Thoracic aorta (tissue), 2 donors: Measurements from ENCODE around the gene STOML1. TPM values are rescaled to one million over a fixed set of nuclear protein-coding genes. Genes with fewer than 3 reads are reported as not detected.

Experiments
- ATAC-seq: fragments of 150-250 bp; one replicate; pipeline ENCODE4 v1.8.0; 2017; ENCODE audit warnings: low read depth; ENCODE audit not compliant: insufficient number of reproducible peaks, low FRiP score
- DNase-seq: peaks from one replicate; pipeline ENCODE4 v3.0.0-alpha.2; 2020; ENCODE audit warnings: low spot score
- H3K27ac ChIP-seq, 2 donors: fragments of 200-600 bp; sonication (generic); 1 replicate in 1 of 2; 2 replicates in 1 of 2; pipeline ENCODE4 v1.5.1; 2016; ENCODE audit warnings: mild to moderate bottlenecking in 2 of 2, moderate library complexity in 2 of 2
- H3K27me3 ChIP-seq: fragments of 200-600 bp; sonication (generic); replicated peaks from 2 replicates; pipeline ENCODE4 v1.6.0; 2016; ENCODE audit warnings: mild to moderate bottlenecking; ENCODE audit not compliant: insufficient read depth
- H3K36me3 ChIP-seq: fragments of 200-600 bp; sonication (generic); one replicate; pipeline ENCODE4 v1.5.1; 2016
- H3K4me1 ChIP-seq, 2 donors: fragments of 200-600 bp; sonication (generic); 1 replicate in 1 of 2; 2 replicates in 1 of 2; pipeline versions ENCODE4 v1.5.1 to v1.6.0; 2016; ENCODE audit warnings: low read depth in 2 of 2, mild to moderate bottlenecking in 1 of 2; ENCODE audit not compliant: control insufficient read depth in 1 of 2
- H3K4me3 ChIP-seq: fragments of 200-600 bp; sonication (generic); 2 replicates; pipeline ENCODE4 v1.5.1; 2016; ENCODE audit warnings: mild to moderate bottlenecking
- H3K9me3 ChIP-seq: fragments of 200-600 bp; sonication (generic); 2 replicates; pipeline ENCODE4 v1.5.1; 2016
- total RNA-seq, 2 donors: library from RNA; depleted of rRNA; stranded (reverse); fragments of >200 nt; gene quantifications; one replicate each; pipeline versions ENCODE4 v1.1.0 to v1.2.3, GENCODE V29; 2016
- TF ChIP-seq, protein P1 (sequence below): fragments of 200-600 bp; sonication (generic); IDR thresholded peaks from one replicate; pipeline ENCODE4 v1.5.1; 2019; ENCODE audit warnings: antibody characterized with exemption

The STOML1 gene
- total RNA-seq, 2 donors from 2014 or later: 23.6 to 37.9 TPM

DNA sequence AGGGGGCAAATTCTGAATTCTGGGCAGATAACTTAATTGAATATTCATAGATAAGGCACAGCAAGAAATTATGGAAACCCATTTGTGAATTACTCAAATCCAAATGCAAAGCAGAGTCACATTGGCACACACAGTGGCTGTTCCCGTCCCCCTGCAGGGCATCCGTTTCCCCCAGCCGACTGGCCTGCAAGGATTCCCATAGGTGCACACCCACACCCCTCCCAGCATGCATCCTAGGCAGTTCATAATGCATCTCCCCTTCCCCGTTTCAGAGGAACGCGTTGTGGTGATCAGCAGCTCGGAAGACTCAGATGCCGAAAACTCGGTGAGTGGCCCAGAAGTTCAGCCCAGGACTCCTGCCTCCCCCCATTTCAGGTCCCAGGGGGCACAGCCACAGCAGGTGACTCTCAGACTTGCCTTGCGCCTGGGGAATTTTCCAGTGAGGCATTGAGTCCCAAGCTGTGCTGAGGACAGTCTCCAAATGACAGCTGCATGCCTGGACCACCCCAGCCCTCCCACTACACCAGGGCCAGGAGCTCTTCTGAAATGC is 42.2 kb upstream of the STOML1 start:
- Histone ChIP-seq H3K36me3 (peaks cover 42% of the 10 kb centered on the region), H3K27me3 (no peaks in the 10 kb centered on the region), H3K4me3 (no peak overlapping the region), H3K4me1 (peaks cover 5 to 6% of the 10 kb centered on the region in 2 donors), H3K9me3 (no peaks in the 10 kb centered on the region), H3K27ac (no peak overlapping the region)
- DNase-seq: no peak
- TF ChIP-seq, protein P1, sequence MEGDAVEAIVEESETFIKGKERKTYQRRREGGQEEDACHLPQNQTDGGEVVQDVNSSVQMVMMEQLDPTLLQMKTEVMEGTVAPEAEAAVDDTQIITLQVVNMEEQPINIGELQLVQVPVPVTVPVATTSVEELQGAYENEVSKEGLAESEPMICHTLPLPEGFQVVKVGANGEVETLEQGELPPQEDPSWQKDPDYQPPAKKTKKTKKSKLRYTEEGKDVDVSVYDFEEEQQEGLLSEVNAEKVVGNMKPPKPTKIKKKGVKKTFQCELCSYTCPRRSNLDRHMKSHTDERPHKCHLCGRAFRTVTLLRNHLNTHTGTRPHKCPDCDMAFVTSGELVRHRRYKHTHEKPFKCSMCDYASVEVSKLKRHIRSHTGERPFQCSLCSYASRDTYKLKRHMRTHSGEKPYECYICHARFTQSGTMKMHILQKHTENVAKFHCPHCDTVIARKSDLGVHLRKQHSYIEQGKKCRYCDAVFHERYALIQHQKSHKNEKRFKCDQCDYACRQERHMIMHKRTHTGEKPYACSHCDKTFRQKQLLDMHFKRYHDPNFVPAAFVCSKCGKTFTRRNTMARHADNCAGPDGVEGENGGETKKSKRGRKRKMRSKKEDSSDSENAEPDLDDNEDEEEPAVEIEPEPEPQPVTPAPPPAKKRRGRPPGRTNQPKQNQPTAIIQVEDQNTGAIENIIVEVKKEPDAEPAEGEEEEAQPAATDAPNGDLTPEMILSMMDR: no peak
- no peak for ATAC-seq

DNA sequence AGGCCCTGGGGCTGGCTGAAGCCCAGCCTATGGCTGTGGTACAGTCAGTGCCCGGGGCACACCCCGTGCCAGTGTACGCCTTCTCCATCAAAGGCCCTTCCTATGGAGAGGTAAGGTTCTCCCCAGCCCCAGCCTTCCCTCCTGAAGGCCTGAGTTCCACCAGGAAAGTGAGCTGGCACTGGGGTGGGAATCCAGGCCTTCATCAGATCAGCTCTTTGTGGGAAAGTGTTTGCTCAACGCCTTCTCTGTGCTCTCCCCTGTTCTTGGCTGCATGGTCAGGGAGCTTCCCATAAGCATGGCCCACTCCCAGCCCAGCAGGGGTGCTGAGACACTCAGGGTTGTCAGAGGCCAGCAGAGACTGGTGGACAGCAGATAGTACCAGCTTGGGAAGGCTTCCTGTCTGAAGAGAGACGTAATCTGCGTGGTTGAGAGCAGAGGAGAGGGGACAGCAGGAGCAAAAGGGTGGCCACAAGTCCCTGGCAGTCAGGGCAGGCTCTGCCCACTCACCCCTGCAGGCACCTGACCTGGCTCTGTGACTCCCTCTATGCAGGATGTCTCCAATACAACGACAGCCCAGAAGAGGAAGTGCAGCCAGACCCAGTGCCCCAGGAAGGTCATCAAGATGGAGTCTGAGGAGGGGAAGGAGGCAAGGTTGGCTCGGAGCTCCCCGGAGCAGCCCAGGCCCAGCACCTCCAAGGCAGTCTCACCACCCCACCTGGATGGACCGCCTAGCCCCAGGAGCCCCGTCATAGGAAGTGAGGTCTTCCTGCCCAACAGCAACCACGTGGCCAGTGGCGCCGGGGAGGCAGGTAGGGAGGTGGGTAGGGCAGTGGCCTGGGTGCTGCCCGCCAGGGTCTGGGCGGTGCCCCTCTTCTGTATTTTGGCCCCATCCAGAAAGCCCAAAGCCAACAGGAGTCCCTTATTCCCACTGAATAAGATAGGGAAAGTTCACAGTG is 40.8 kb upstream of the STOML1 start:
- ATAC-seq: no peak
- no peaks in the 10 kb centered on the region for H3K9me3 ChIP-seq
- peaks cover 42% of the 10 kb centered on the region for H3K36me3 ChIP-seq
- DNase-seq: no peak
- TF ChIP-seq, protein P1: no peak
- H3K27ac ChIP-seq: no peak overlapping the region
- H3K4me1 ChIP-seq: no peaks in the 10 kb centered on the region
- H3K4me3 ChIP-seq: no peak overlapping the region
- H3K27me3 ChIP-seq: no peaks in the 10 kb centered on the region

DNA sequence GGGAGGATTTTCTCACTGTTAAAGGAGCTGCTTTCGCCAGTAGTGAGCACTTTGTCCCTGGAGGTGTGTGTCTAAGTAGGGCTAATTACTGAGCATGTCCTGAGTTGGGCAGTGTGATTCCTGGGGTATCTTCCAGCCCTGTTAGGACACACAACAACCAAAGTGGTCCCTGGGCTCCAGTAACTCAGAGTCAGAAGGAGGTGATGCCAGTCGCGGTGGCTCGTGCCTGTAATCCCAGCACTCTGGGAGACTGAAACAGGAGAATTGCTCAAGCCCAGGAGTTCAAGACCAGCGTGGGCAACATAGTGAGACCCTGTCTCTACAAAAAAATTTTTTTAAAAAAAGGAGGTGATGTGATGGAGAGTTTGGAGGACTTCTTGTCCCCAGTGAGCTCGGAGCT is 40.0 kb upstream of the STOML1 start:
- TF ChIP-seq, protein P1: no peak
- no peak for ATAC-seq
- Histone ChIP-seq H3K4me3 (no peak overlapping the region), H3K9me3 (no peaks in the 10 kb centered on the region), H3K27me3 (no peaks in the 10 kb centered on the region), H3K4me1 (no peaks in the 10 kb centered on the region), H3K27ac (no peak overlapping the region), H3K36me3 (peaks cover 42% of the 10 kb centered on the region)
- no peak for DNase-seq

DNA sequence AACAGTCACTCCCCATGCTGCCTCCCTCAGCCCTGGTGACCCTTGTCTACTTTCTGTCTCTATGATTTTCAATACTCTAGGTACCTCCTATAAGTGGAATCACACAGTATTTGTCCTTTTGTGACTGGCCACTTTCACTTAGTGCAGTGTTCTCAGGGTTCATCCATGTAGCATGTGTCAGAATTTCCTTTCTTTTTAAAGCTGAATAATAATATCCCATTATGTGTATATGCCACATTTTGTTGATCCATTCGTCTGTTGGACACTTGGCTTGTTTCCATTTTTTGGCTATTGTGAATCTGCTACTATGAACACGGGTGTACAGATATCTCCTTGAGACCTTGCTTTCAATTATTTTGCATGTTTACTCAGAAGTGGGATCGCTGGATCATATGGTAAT is 36.6 kb upstream of the STOML1 start:
- ATAC-seq: no peak
- no peak for DNase-seq

DNA sequence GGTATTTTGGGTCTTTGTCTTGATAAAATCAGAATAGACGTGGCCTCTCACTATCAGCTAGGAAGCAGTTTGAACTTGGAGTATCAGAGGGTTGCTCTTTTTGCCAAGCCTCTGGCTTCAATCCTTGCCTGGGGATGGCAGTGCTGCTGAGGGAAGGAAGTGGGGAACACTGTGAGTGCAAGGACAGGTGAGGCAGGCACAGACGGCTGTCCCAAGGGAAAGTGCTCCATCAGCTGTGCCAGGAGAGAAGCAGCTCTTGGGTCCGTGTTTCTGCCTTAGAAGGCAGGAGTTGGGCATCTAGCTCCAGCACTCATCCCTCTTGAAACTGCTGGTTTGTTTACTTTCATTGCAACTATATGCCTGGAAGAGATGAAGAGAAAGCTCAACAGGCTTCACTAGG is 35.6 kb upstream of the STOML1 start:
- no peaks in the 10 kb centered on the region for H3K9me3 ChIP-seq
- H3K4me3 ChIP-seq: no peak overlapping the region
- no peaks in the 10 kb centered on the region for H3K27me3 ChIP-seq
- ATAC-seq (no peak), DNase-seq (no peak)
- H3K27ac ChIP-seq: no peak overlapping the region
- H3K4me1 ChIP-seq: no peaks in the 10 kb centered on the region
- H3K36me3 ChIP-seq: peaks cover 37% of the 10 kb centered on the region
- TF ChIP-seq, protein P1: no peak

More for the DNA sequence above, 36.6 kb upstream of the STOML1 start:
- Histone ChIP-seq H3K36me3 (peaks cover 37% of the 10 kb centered on the region), H3K27me3 (no peaks in the 10 kb centered on the region), H3K27ac (no peak overlapping the region), H3K4me1 (no peaks in the 10 kb centered on the region), H3K9me3 (no peaks in the 10 kb centered on the region), H3K4me3 (no peak overlapping the region)
- TF ChIP-seq, protein P1: no peak
